Vagina (tissue), 2 donors: ENCODE results near the gene PHLDA3. TPM values are rescaled to one million over a fixed set of nuclear protein-coding genes. Genes with fewer than 3 reads are reported as not detected.
A peak's percentile ranks its signal among the peaks of the same experiment; 100 is the strongest.

Source experiments
- DNase-seq, 2 donors: peaks; one replicate each; pipeline ENCODE4 v3.0.0-alpha.2; 2017; ENCODE audit errors: extremely low spot score in 2 of 2
- H3K27ac ChIP-seq: fragments of 200-600 bp; sonication (generic); one replicate; pipeline ENCODE4 v1.5.1; 2019
- H3K27me3 ChIP-seq: fragments of 200-600 bp; sonication (generic); one replicate; pipeline ENCODE4 v1.5.1; 2019
- H3K36me3 ChIP-seq, 2 donors: fragments of 200-600 bp; sonication (generic); one replicate each; pipeline ENCODE4 v1.5.1; 2017 to 2019
- H3K4me1 ChIP-seq: fragments of 200-600 bp; sonication (generic); one replicate; pipeline ENCODE4 v1.5.1; 2019
- H3K4me3 ChIP-seq, 2 donors: fragments of 200-600 bp; sonication (generic); 1 replicate in 1 of 2; 2 replicates in 1 of 2; pipeline ENCODE4 v1.5.1; 2016 to 2019
- H3K9me3 ChIP-seq: fragments of 200-600 bp; sonication (generic); one replicate; pipeline ENCODE4 v1.5.1; 2019
- CTCF ChIP-seq, 3 experiments: fragments of 450-650 bp in 2 of 3; fragments of 200-600 bp in 1 of 3; sonication (generic) in 1 of 3; IDR thresholded peaks; one replicate each; pipeline ENCODE4 v1.5.1; 2017 to 2019; ENCODE audit warnings: antibody characterized with exemption in 3 of 3, mild to moderate bottlenecking in 2 of 3, moderate library complexity in 2 of 3
- POLR2A ChIP-seq, 2 donors: fragments of 450-650 bp; IDR thresholded peaks; one replicate each; pipeline ENCODE4 v1.6.1; 2017; ENCODE audit warnings: antibody characterized with exemption in 2 of 2, mild to moderate bottlenecking in 2 of 2, moderate library complexity in 2 of 2
- POLR2AphosphoS5 ChIP-seq, 2 donors: sonication (generic); formaldehyde crosslinking; IDR thresholded peaks; one replicate each; pipeline ENCODE4 v1.9.0; 2017; ENCODE audit warnings: antibody characterized with exemption in 2 of 2, mild to moderate bottlenecking in 2 of 2, low read depth in 1 of 2; ENCODE audit not compliant: insufficient read depth in 1 of 2
- intact Hi-C: fragments of 100-400 bp; cut with DNase I; formaldehyde crosslinking; loops from one replicate; pipeline ENCODE4 v1.15.1; 2023
- total RNA-seq: library from RNA; depleted of rRNA; stranded (reverse); fragments of >200 nt; gene quantifications from one replicate; pipeline ENCODE4 v1.2.3, GENCODE V29; 2016

PHLDA3 gene
- total RNA-seq, 1 donor from 2014 or later, result 80.5 TPM

GRCh38 chr1:201465698-201466290 is 3.2 kb downstream of the PHLDA3 start:
- peaks cover 77% of the 10 kb centered on the region for H3K4me1 ChIP-seq
- peak overlapping the region; percentile 96 for H3K27ac ChIP-seq
- H3K9me3 ChIP-seq, result no peaks in the 10 kb centered on the region
- TF ChIP-seq POLR2A (IDR thresholded peaks at IDR 0.05) (no peak), POLR2AphosphoS5 (IDR thresholded peaks at IDR 0.05; ENCODE audit: insufficient read depth in 1 of 2, low read depth in 1 of 2) (no peak), CTCF (IDR thresholded peaks at IDR 0.05) (no peak)
- DNase-seq, result no peak
- no peaks in the 10 kb centered on the region for H3K27me3 ChIP-seq
- intact Hi-C loops, result no loop called here
- H3K4me3 ChIP-seq, result peak overlapping the region; percentile 71 to 75
- H3K36me3 ChIP-seq, result peaks cover 0 to 16% of the 10 kb centered on the region in 2 donors

- Histone ChIP-seq H3K4me1 (peaks cover 78% of the 10 kb centered on the region), H3K36me3 (peaks cover 0 to 16% of the 10 kb centered on the region in 2 donors)
- intact Hi-C loops, result no loop called here
Measured at GRCh38 chr1:201463071-201463552, 5.9 kb downstream of the PHLDA3 start.

GRCh38 chr1:201461645-201462441 is 7.1 kb downstream of the PHLDA3 start:
- intact Hi-C loops, result no loop called here
- peak in 1 of 2 donors; percentile 99 for DNase-seq
- Histone ChIP-seq H3K9me3 (no peaks in the 10 kb centered on the region), H3K27ac (peak overlapping the region; percentile 96), H3K4me3 (no peak overlapping the region), H3K4me1 (peaks cover 81% of the 10 kb centered on the region), H3K27me3 (no peaks in the 10 kb centered on the region), H3K36me3 (peaks cover 0 to 16% of the 10 kb centered on the region in 2 donors)
- peak; percentile 85 to 91 for TF ChIP-seq POLR2AphosphoS5 (IDR thresholded peaks at IDR 0.05; ENCODE audit: insufficient read depth in 1 of 2, low read depth in 1 of 2)
- no peak for TF ChIP-seq POLR2A (IDR thresholded peaks at IDR 0.05)
- TF ChIP-seq CTCF (IDR thresholded peaks at IDR 0.05), result peak in 1 of 3 experiments; percentile 13

More at GRCh38 chr1:201463071-201463552, 5.9 kb downstream of the PHLDA3 start:
- TF ChIP-seq POLR2A (IDR thresholded peaks at IDR 0.05) (no peak), CTCF (IDR thresholded peaks at IDR 0.05) (no peak), POLR2AphosphoS5 (IDR thresholded peaks at IDR 0.05; ENCODE audit: insufficient read depth in 1 of 2, low read depth in 1 of 2) (no peak)
- Histone ChIP-seq H3K27me3 (no peaks in the 10 kb centered on the region), H3K4me3 (no peak overlapping the region), H3K27ac (peak overlapping the region; percentile 96), H3K9me3 (no peaks in the 10 kb centered on the region)
- no peak for DNase-seq

GRCh38 chr1:201460814-201461644 is 8.0 kb downstream of the PHLDA3 start:
- Histone ChIP-seq H3K36me3 (peaks cover 0 to 16% of the 10 kb centered on the region in 2 donors), H3K9me3 (no peaks in the 10 kb centered on the region), H3K4me1 (peaks cover 81% of the 10 kb centered on the region), H3K27me3 (no peaks in the 10 kb centered on the region), H3K27ac (peak overlapping the region; percentile 96), H3K4me3 (no peak overlapping the region)
- TF ChIP-seq POLR2AphosphoS5 (IDR thresholded peaks at IDR 0.05; ENCODE audit: insufficient read depth in 1 of 2, low read depth in 1 of 2) (peak in 1 of 2 donors; percentile 92), CTCF (IDR thresholded peaks at IDR 0.05) (no peak)
- DNase-seq, result no peak
- intact Hi-C loops, result no loop called here
